Activated CD4-positive, alpha-beta T cell treated with anti-CD3 and anti-CD28 coated beads, Interleukin-10, Interleukin-2, amounts not matched to agents 100 ng/mL and 50 ng/mL, durations not matched to agents 16 hours and 8 hours (primary cell): ENCODE data around the gene MYH15.
A peak's percentile ranks its signal among the peaks of the same experiment; 100 is the strongest.

Source experiments
- DNase-seq: peaks from one replicate; pipeline ENCODE4 v3.0.0-alpha.2; 2020

MYH15 gene

DNA sequence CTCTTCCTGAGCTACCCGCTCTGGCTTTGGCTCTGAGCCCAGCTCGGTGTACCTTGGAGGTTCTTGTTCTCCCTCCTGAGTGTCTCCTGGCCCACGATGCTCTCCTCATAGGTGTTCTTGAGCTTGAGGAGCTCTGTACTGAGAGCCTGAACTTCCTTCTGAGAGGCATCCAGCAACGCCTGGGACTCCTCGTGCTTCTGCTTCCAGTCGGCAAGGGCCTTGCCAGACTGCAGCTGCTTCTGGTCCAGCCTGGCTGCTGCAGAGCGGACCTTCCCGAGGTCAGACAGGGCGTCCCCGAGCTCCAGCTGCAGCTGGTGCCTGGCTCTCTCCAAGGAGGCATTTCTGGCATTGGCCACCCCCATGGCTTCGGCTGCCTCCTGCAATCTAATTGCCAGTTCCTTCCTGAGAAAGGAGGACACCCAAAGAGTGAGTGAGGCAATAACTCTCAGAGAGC, 99.8 kb downstream of the MYH15 start:
- no peak for DNase-seq

DNA sequence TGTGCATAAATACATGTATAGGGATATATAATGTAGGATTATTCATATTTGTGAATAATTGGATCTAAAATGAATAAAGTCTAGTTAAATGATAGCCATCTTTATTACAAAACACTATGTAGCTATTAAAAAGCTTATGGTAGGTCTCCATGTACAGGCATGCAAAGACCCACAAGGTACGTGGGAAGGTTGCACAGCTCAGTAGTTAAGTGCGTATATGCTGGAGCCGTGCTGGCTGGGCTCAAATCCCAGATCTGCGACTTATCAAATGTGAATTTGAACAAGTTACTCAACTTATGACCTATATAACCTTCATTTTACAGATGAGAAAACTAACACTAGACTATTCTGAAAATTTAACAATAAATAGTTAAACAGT, 100.6 kb downstream of the MYH15 start:
- DNase-seq = no peak

DNA sequence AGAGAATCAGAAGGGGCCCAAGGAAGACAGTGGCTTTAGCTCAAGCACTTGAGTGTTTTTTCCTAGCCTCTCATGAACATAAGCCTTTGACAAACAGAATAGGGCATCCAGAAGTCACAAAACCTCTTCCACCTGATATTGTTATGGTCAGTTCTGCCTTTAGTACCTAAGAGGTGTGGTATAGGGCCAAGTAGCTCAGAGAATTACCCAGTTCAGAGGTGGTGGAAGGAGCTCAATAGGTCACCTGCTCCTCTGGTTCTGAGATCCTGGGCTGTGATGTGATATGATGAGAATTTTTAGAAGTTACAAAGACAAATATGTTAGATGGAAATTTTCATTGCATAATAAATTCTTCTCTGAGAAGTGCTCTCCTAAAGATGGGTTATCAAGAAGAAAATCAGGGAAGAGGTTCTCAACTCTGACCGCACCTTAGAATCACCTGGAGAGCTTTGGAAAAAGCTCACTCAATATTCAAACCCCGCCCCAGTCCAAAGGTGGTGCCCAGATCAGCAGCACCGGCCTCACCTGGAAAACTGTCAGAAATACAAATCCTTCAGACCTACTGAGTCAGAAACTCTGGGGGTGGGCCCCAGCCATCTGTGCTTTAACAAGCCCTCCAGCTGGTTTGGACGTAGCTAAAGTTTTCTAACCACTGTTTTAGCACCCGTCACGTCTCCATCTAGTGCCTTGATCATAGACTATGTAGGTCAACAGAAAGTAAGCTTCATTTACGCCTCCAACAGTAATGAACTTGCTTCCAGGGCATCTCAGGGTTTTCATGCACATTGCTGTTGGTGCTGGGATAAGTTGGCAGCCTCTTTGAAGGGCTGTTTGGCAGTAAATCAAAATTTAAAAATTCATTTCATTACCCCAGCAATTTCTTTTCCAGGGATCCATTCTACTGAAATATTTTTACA, 101.3 kb downstream of the MYH15 start:
- no peak for DNase-seq

GRCh38 chr3:108407886-108408285, 102.5 kb downstream of the MYH15 start:
- no peak for DNase-seq

GRCh38 chr3:108406661-108407206, 103.7 kb downstream of the MYH15 start:
- no peak for DNase-seq

DNA sequence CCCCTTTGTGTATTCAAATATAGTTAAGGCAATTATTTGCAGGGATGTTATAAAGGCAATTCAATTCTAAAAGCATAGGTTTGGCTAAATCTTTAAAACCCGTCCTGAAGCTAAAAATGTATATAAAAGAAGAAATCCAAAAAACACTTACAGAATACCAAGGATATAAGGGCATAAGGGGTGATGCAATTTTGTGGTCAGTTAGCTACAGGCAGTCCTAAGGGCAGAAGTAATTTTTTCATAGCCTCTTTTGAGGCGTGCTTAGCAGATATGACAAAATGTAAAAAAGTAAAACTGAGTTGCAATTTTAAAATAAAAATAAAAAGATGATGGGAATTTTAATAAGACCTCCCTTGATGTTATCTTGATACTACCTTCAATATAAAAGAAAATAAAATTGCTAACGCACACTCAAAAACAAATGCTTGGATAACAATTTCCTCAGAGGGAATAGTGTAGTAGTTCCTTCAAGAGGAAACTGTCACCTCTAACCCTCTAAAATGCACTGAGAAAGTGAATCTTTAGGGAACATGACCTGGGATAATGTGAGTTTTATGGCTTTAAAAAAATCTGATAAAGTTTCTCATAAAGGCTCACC, 104.2 kb downstream of the MYH15 start:
- DNase-seq = no peak

GRCh38 chr3:108404368-108404767, 106.0 kb downstream of the MYH15 start:
- DNase-seq = no peak

- DNase-seq = no peak
Measured at GRCh38 chr3:108403686-108404345, 106.6 kb downstream of the MYH15 start.

DNA sequence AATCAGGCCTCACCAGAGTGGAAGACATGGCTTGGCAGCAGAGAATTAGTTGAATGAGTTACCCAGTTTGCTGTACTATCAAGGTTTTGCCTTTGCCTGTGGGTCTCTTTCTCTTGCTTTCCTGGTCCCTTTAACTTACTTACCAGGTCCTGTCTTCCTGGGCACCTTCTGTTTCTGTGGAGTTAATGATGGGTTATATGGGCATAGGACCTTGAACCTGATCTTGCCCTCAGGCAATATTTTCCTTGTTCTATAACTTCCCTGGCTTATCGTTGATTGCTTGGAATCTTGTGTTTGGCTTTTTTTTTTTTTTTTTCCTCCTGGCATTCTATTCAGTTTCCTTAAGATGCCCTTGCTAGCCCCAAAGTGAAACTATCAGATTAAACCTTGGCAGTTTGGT, 107.2 kb downstream of the MYH15 start:
- DNase-seq = no peak

DNA sequence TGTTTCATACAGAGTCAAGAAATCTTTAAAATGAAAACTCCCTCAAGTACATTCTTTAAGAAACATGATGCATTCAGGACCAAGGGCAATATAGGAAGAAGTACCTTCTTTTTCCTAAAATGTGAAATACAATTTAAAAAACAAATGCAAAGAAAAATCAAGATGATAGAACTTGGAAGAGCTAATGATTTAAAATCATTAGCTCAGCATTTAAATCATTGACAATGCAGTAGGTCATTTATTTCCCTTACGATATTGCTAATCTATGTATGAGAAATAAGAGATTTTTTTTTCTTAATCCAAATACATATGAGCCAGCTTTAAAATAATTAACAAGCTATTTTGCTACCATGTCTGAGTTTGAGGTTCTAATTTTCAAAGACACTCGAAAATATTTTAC, 108.6 kb downstream of the MYH15 start:
- no peak for DNase-seq

DNA sequence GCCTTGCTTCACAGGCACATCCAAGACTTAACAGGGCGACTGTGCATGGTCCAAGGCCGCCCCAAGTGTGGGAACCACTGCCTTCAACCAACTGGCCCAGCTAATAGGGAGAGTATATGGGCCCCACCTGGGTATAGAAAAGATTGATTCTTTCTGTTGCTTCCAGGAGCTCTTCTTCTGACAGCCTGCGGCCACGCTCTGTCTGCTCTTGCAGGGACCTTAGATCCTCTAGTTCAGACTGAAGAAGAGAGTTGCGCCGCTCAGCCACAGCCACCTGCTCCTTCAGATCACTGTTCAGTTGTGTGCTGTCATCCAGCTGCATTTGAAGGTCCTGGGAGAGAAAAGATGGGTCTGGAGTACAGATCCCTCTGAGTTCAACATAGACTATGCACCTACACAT, 111.9 kb downstream of the MYH15 start:
- no peak for DNase-seq

- DNase-seq = no peak
Measured at GRCh38 chr3:108396336-108396735, 114.1 kb downstream of the MYH15 start.

GRCh38 chr3:108394563-108394962, 115.8 kb downstream of the MYH15 start:
- DNase-seq = no peak

DNA sequence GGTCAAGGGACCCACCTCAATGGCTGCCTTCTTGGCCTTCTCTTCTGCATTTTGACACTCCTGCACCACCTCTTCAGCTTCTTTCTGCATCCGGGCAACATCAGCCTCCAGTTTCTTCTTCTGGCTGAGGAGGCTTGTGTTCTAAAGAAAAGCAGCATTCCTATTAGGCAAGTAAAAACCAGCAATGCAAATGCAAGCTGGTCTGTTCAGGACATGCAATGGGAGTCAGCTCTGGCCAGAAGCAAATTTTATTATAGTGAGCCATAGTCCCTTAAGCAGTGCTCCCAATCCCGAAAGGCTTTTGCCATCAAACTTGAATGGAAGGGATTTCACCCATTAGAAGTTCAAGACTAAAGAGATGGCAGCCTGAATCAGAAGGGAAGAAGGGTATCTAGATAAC, 116.4 kb downstream of the MYH15 start:
- no peak for DNase-seq

DNA sequence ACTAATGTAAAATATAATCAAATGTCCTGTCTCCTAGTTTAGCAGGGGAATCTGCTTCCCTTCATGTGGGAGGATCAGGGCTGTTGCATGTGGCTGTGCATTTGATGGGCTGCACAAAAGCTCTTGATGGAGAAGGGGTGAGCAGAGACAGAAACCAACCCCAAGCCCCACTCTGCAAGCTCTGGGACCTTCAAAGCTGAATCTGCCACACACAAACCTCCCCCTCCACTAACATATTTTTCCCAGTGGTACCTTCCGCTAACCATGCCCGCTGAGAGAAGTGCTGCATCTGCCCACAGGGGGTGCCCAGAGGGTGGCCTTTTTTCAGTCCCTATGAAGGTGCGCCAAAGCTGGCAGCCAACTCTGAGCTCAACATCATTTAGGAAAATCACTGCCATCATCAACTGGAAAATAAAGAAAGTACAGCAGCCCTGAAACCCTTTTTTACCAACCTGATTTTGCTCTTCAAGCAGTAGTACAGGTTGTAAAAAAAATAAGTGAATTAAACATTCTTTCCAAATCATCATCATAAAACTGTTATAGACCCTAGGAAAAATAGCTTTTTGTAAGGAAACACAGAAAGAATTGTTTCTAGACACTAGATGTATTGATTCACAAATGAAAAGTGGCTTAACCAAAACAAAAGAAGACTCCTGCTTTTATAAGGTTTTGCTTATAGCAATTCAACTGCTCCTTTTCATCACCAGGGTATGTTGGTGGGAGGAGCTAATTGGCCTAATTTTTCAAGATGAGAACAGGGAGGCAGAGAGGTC, 117.1 kb downstream of the MYH15 start:
- no peak for DNase-seq

GRCh38 chr3:108391917-108392593, 118.3 kb downstream of the MYH15 start:
- no peak for DNase-seq

- no peak for DNase-seq
Measured at GRCh38 chr3:108389372-108389771, 121.0 kb downstream of the MYH15 start.

GRCh38 chr3:108388136-108389132, 122.0 kb downstream of the MYH15 start:
- peak; percentile 62 for DNase-seq

GRCh38 chr3:108387063-108387462, 123.3 kb downstream of the MYH15 start:
- DNase-seq = peak; percentile 57

DNA sequence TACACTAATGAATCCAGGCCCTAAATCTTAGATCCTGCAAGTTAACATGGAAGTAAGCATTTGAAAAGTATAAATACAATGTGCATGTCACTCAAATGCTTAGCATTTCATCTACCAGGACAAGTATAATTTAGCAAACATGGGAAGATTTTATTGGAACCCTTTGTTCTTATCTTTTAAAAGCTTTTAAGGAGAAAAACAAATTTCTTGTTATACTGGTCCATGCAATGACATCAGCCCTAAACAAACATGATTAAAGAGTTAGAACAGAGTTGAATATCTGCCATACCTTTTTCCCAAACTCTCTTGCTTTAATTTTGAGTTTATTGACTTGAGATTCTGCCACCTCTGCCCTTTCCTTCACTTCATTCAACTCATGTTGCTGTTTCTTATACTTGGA, 127.1 kb downstream of the MYH15 start:
- no peak for DNase-seq
